ENCODE data around the gene MKRN2OS. TPM values are rescaled to one million over a fixed set of nuclear protein-coding genes. Genes with fewer than 3 reads are reported as not detected.

Gene MKRN2OS
- total and polyA plus RNA-seq, 5 donors: 0.23 TPM; not detected in 4

- peaks cover 11% of the 10 kb centered on the region for H3K4me1 ChIP-seq (ENCODE audit: control insufficient read depth, insufficient read depth, low read length)
- H3K9me3 ChIP-seq (ENCODE audit: control insufficient read depth, low read length): no peaks in the 10 kb centered on the region
- ATAC-seq: no peak
- H3K4me3 ChIP-seq (ENCODE audit: low read length): no peak overlapping the region
- DNase-seq: no peak
- intact Hi-C loops (cut with DNase I): no loop called here
- WGBS: 86% methylated on average over 4 of the region's 4 CpGs
- no peak overlapping the region for H3K27ac ChIP-seq (ENCODE audit: low read length)
- no peaks in the 10 kb centered on the region for H3K27me3 ChIP-seq (ENCODE audit: control insufficient read depth, insufficient read depth)
These were observed 32.7 kb downstream of the MKRN2OS start for GRCh38 chr3:12512534-12513118.

GRCh38 chr3:12509466-12509865 lies 35.8 kb downstream of the MKRN2OS start:
- no peaks in the 10 kb centered on the region for H3K27me3 ChIP-seq (ENCODE audit: control insufficient read depth, insufficient read depth)
- intact Hi-C loops (cut with DNase I): no loop called here
- DNase-seq (no peak), ATAC-seq (no peak)
- no peaks in the 10 kb centered on the region for H3K9me3 ChIP-seq (ENCODE audit: control insufficient read depth, low read length)
- peaks cover 6% of the 10 kb centered on the region for H3K4me1 ChIP-seq (ENCODE audit: control insufficient read depth, insufficient read depth, low read length)
- WGBS: 88% methylated on average over 3 of the region's 3 CpGs
- no peak overlapping the region for H3K4me3 ChIP-seq (ENCODE audit: low read length)
- H3K27ac ChIP-seq (ENCODE audit: low read length): no peak overlapping the region

- Histone ChIP-seq H3K27me3 (ENCODE audit: control insufficient read depth, insufficient read depth) (no peaks in the 10 kb centered on the region), H3K27ac (ENCODE audit: low read length) (no peak overlapping the region), H3K4me1 (ENCODE audit: control insufficient read depth, insufficient read depth, low read length) (no peaks in the 10 kb centered on the region), H3K4me3 (ENCODE audit: low read length) (no peak overlapping the region), H3K9me3 (ENCODE audit: control insufficient read depth, low read length) (no peaks in the 10 kb centered on the region)
- DNase-seq (no peak), ATAC-seq (peak in 1 of 2 donors; percentile 77)
- intact Hi-C loops (cut with DNase I): no loop called here
- 75% methylated on average over 5 of the region's 5 CpGs for WGBS
These were observed 37.0 kb downstream of the MKRN2OS start for GRCh38 chr3:12508291-12508700.

- DNase-seq (peak in 1 of 3 donors; percentile 30), ATAC-seq (peak; percentile 25 to 52)
- no peaks in the 10 kb centered on the region for H3K9me3 ChIP-seq (ENCODE audit: control insufficient read depth, low read length)
- 71% methylated on average over 8 of the region's 8 CpGs for WGBS
- H3K27me3 ChIP-seq (ENCODE audit: control insufficient read depth, insufficient read depth): no peaks in the 10 kb centered on the region
- intact Hi-C loops (cut with DNase I): no loop called here
- no peak overlapping the region for H3K4me3 ChIP-seq (ENCODE audit: low read length)
- no peaks in the 10 kb centered on the region for H3K4me1 ChIP-seq (ENCODE audit: control insufficient read depth, insufficient read depth, low read length)
- no peak overlapping the region for H3K27ac ChIP-seq (ENCODE audit: low read length)
These were observed 37.6 kb downstream of the MKRN2OS start for GRCh38 chr3:12507591-12508281.

GRCh38 chr3:12506201-12506709 lies 39.0 kb downstream of the MKRN2OS start:
- intact Hi-C loops (cut with DNase I): no loop called here
- no peaks in the 10 kb centered on the region for H3K27me3 ChIP-seq (ENCODE audit: control insufficient read depth, insufficient read depth)
- no peaks in the 10 kb centered on the region for H3K4me1 ChIP-seq (ENCODE audit: control insufficient read depth, insufficient read depth, low read length)
- no peak overlapping the region for H3K27ac ChIP-seq (ENCODE audit: low read length)
- H3K9me3 ChIP-seq (ENCODE audit: control insufficient read depth, low read length): no peaks in the 10 kb centered on the region
- no peak for ATAC-seq
- DNase-seq: no peak
- H3K4me3 ChIP-seq (ENCODE audit: low read length): no peak overlapping the region
- 94% methylated on average over 5 of the region's 5 CpGs for WGBS

- 88% methylated on average over 18 of the region's 18 CpGs for WGBS
- DNase-seq (peak in 1 of 3 donors; percentile 51), ATAC-seq (no peak)
- no peaks in the 10 kb centered on the region for H3K9me3 ChIP-seq (ENCODE audit: control insufficient read depth, low read length)
- H3K27ac ChIP-seq (ENCODE audit: low read length): no peak overlapping the region
- H3K27me3 ChIP-seq (ENCODE audit: control insufficient read depth, insufficient read depth): no peaks in the 10 kb centered on the region
- no peaks in the 10 kb centered on the region for H3K4me1 ChIP-seq (ENCODE audit: control insufficient read depth, insufficient read depth, low read length)
- no peak overlapping the region for H3K4me3 ChIP-seq (ENCODE audit: low read length)
- intact Hi-C loops (cut with DNase I): no loop called here
These were observed 42.0 kb downstream of the MKRN2OS start for GRCh38 chr3:12503126-12503957.

- Histone ChIP-seq H3K27me3 (ENCODE audit: control insufficient read depth, insufficient read depth) (no peaks in the 10 kb centered on the region), H3K4me1 (ENCODE audit: control insufficient read depth, insufficient read depth, low read length) (no peaks in the 10 kb centered on the region), H3K27ac (ENCODE audit: low read length) (no peak overlapping the region), H3K4me3 (ENCODE audit: low read length) (no peak overlapping the region), H3K9me3 (ENCODE audit: control insufficient read depth, low read length) (no peaks in the 10 kb centered on the region)
- ATAC-seq (peak in 1 of 2 donors; percentile 23), DNase-seq (no peak)
- 80% methylated on average over 7 of the region's 7 CpGs for WGBS
- intact Hi-C loops (cut with DNase I): no loop called here
These were observed 43.8 kb downstream of the MKRN2OS start for GRCh38 chr3:12501360-12502020.

- ATAC-seq (no peak), DNase-seq (no peak)
- intact Hi-C loops (cut with DNase I): no loop called here
- 83% methylated on average over 5 of the region's 5 CpGs for WGBS
- no peaks in the 10 kb centered on the region for H3K4me1 ChIP-seq (ENCODE audit: control insufficient read depth, insufficient read depth, low read length)
- no peaks in the 10 kb centered on the region for H3K27me3 ChIP-seq (ENCODE audit: control insufficient read depth, insufficient read depth)
- no peaks in the 10 kb centered on the region for H3K9me3 ChIP-seq (ENCODE audit: control insufficient read depth, low read length)
- no peak overlapping the region for H3K4me3 ChIP-seq (ENCODE audit: low read length)
- H3K27ac ChIP-seq (ENCODE audit: low read length): no peak overlapping the region
These were observed 45.8 kb downstream of the MKRN2OS start for GRCh38 chr3:12499474-12499873.

GRCh38 chr3:12496453-12496761 lies 48.9 kb downstream of the MKRN2OS start:
- Histone ChIP-seq H3K9me3 (ENCODE audit: control insufficient read depth, low read length) (no peaks in the 10 kb centered on the region), H3K4me1 (ENCODE audit: control insufficient read depth, insufficient read depth, low read length) (no peaks in the 10 kb centered on the region), H3K4me3 (ENCODE audit: low read length) (no peak overlapping the region), H3K27ac (ENCODE audit: low read length) (no peak overlapping the region), H3K27me3 (ENCODE audit: control insufficient read depth, insufficient read depth) (no peaks in the 10 kb centered on the region)
- 92% methylated on average over 1 of the region's 1 CpG for WGBS
- DNase-seq: no peak
- ATAC-seq: no peak
- intact Hi-C loops (cut with DNase I): no loop called here

GRCh38 chr3:12495749-12496452 lies 49.4 kb downstream of the MKRN2OS start:
- intact Hi-C loops (cut with DNase I): no loop called here
- 92% methylated on average over 8 of the region's 8 CpGs for WGBS
- H3K27me3 ChIP-seq (ENCODE audit: control insufficient read depth, insufficient read depth): no peaks in the 10 kb centered on the region

More at GRCh38 chr3:12495749-12496452, 49.4 kb downstream of the MKRN2OS start:
- DNase-seq (no peak), ATAC-seq (no peak)
- no peaks in the 10 kb centered on the region for H3K9me3 ChIP-seq (ENCODE audit: control insufficient read depth, low read length)
- H3K4me1 ChIP-seq (ENCODE audit: control insufficient read depth, insufficient read depth, low read length): no peaks in the 10 kb centered on the region
- no peak overlapping the region for H3K27ac ChIP-seq (ENCODE audit: low read length)
- no peak overlapping the region for H3K4me3 ChIP-seq (ENCODE audit: low read length)
